Activated B cell treated with CpG ODN at 0.5 μM for 24 hours (primary cell): Measurements from ENCODE around the gene CSPG4. TPM values are rescaled to one million over a fixed set of nuclear protein-coding genes. Genes with fewer than 3 reads are reported as not detected.
"Not testable (repeated sequence)": the region's sequence is repeated elsewhere in the genome, so short reads cannot be mapped to it uniquely, and the experiment has no call there.

Source experiments
- ATAC-seq: fragments of 200-7000 bp; cut with Tn5 transposase; one replicate; pipeline ENCODE4 v1.10.0; 2021; ENCODE audit warnings: low read depth, mild to moderate bottlenecking, moderate library complexity
- CTCF ChIA-PET: fragments of 350-600 bp; sonication (Branson Sonifier 250); formaldehyde crosslinking; loops from one replicate; lab custom pipeline; 2021; ENCODE audit warnings: antibody characterized with exemption; lab: Charles Lee
- POLR2A ChIA-PET: fragments of 350-600 bp; sonication (Branson Sonifier 250); formaldehyde crosslinking; loops from one replicate; lab custom pipeline; 2021; ENCODE audit warnings: antibody characterized with exemption; lab: Charles Lee
- DNase-seq: peaks from one replicate; pipeline ENCODE4 v3.0.0; 2022
- H3K27ac Mint-ChIP-seq: one replicate; pipeline ENCODE4 v1.8.0; 2020; ENCODE audit warnings: mixed read lengths
- H3K27me3 Mint-ChIP-seq: one replicate; pipeline ENCODE4 v1.8.0; 2021; ENCODE audit warnings: mixed read lengths
- H3K36me3 Mint-ChIP-seq: one replicate; pipeline ENCODE4 v1.8.0; 2021; ENCODE audit warnings: low read depth, mixed read lengths
- H3K4me1 Mint-ChIP-seq: one replicate; pipeline ENCODE4 v1.8.0; 2021; ENCODE audit warnings: mixed read lengths
- H3K4me3 Mint-ChIP-seq: one replicate; pipeline ENCODE4 v1.8.0; 2020; ENCODE audit warnings: mild to moderate bottlenecking, mixed read lengths
- H3K9me3 Mint-ChIP-seq: one replicate; pipeline ENCODE4 v1.8.0; 2020; ENCODE audit warnings: mixed read lengths
- intact Hi-C: fragments of 100-400 bp; cut with micrococcal nuclease; formaldehyde crosslinking; loops from one replicate; pipeline ENCODE4 v1.15.1; 2024
- total RNA-seq: library from RNA; stranded (reverse); gene quantifications from 2 replicates; pipeline ENCODE4 v1.2.3, GENCODE V29; 2022
- TF ChIP-seq, protein P1 (sequence below): fragments of 200-600 bp; IDR thresholded peaks from one replicate; pipeline ENCODE4 v1.8.0; 2022; ENCODE audit warnings: antibody characterized with exemption, mild to moderate bottlenecking

CSPG4 gene
- total RNA-seq, 1 donor from 2014 or later = not detected

DNA sequence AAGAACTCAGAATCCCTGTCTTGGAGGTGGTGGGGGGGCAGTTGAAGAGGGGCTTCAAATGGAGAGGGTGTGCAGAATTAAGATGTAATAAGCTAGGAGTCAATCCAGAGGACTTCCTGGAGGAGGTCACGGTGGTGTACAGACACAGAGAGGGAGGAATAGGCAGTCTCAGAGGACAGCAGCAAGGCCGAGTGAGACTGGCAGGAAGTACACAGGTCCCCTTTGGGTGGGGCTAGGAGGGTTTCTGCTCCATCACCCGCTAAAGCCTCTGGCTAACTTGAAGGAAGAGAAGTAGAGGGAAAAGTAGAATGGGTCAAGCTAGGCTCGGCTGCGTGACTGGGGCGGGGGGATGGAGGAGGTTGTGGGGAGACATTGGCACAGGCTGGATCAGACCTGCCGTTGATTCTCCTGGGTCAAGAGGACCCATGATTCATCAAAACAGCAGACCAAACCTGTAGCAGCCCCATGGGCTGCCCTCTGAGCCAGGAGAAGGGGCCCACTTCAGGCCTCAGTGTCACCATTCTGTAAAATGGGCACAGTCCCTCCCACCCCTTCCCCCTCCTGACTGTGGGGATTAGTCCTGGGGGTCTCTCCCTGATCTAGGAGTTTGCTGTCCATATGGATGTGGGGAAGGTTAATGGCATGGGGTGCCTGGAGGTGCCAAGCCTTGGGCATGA, 16.9 kb downstream of the CSPG4 start:
- Mint-ChIP-seq H3K27me3 (no peaks in the 10 kb centered on the region), H3K4me1 (peaks cover 82% of the 10 kb centered on the region), H3K27ac (peak overlapping the region; percentile 68)

DNA sequence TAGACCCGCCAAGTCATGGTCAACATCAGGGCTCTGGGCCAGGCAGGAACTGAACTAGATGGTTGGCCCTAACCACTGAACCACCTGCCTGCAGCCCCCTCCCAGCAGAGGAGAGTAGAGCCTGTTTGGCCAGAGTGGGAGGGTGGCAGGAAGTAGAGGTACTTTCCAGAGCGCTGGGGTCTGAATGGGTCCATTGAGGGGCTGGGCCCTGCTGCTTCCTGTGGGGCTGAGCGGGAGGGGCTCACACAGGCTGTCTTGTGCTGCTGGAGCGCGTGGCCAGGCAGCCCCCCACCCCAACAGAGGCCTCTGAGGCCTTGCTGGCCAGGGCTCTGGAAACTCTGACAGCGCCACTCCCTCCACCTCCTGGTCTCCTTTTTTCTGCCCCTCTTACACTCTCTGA, 17.4 kb downstream of the CSPG4 start:
- CTCF ChIA-PET = interaction anchor here (1.0 kb wide), 1 partner anchor 9 kb away, joined by 4 read pairs; no protein-coding TSS in a partner anchor
- no peaks in the 10 kb centered on the region for H3K36me3 Mint-ChIP-seq
- H3K9me3 Mint-ChIP-seq = no peaks in the 10 kb centered on the region
- intact Hi-C loops = no loop called here
- H3K4me1 Mint-ChIP-seq = peaks cover 77% of the 10 kb centered on the region
- H3K4me3 Mint-ChIP-seq = peak overlapping the region; percentile 64
- peak overlapping the region; percentile 68 for H3K27ac Mint-ChIP-seq
- no peaks in the 10 kb centered on the region for H3K27me3 Mint-ChIP-seq
- POLR2A ChIA-PET = interaction anchor here (0.6 to 1.6 kb wide), 3 partner anchors 44 to 816 kb away, joined by 3 to 8 read pairs (median 3); no protein-coding TSS in a partner anchor
- TF ChIP-seq, protein P1, sequence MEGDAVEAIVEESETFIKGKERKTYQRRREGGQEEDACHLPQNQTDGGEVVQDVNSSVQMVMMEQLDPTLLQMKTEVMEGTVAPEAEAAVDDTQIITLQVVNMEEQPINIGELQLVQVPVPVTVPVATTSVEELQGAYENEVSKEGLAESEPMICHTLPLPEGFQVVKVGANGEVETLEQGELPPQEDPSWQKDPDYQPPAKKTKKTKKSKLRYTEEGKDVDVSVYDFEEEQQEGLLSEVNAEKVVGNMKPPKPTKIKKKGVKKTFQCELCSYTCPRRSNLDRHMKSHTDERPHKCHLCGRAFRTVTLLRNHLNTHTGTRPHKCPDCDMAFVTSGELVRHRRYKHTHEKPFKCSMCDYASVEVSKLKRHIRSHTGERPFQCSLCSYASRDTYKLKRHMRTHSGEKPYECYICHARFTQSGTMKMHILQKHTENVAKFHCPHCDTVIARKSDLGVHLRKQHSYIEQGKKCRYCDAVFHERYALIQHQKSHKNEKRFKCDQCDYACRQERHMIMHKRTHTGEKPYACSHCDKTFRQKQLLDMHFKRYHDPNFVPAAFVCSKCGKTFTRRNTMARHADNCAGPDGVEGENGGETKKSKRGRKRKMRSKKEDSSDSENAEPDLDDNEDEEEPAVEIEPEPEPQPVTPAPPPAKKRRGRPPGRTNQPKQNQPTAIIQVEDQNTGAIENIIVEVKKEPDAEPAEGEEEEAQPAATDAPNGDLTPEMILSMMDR = no peak
- DNase-seq (no peak), ATAC-seq (no peak)

More for the DNA sequence above, 16.9 kb downstream of the CSPG4 start:
- ChIA-PET CTCF (no interaction called here), POLR2A (interaction anchor here (1.6 kb wide), 1 partner anchor 43 kb away, joined by 3 read pairs; no protein-coding TSS in a partner anchor)
- DNase-seq = no peak
- no peaks in the 10 kb centered on the region for H3K9me3 Mint-ChIP-seq
- intact Hi-C loops = no loop called here
- peak overlapping the region; percentile 64 for H3K4me3 Mint-ChIP-seq
- ATAC-seq = peak; percentile 15
- TF ChIP-seq, protein P1 = no peak
- no peaks in the 10 kb centered on the region for H3K36me3 Mint-ChIP-seq

DNA sequence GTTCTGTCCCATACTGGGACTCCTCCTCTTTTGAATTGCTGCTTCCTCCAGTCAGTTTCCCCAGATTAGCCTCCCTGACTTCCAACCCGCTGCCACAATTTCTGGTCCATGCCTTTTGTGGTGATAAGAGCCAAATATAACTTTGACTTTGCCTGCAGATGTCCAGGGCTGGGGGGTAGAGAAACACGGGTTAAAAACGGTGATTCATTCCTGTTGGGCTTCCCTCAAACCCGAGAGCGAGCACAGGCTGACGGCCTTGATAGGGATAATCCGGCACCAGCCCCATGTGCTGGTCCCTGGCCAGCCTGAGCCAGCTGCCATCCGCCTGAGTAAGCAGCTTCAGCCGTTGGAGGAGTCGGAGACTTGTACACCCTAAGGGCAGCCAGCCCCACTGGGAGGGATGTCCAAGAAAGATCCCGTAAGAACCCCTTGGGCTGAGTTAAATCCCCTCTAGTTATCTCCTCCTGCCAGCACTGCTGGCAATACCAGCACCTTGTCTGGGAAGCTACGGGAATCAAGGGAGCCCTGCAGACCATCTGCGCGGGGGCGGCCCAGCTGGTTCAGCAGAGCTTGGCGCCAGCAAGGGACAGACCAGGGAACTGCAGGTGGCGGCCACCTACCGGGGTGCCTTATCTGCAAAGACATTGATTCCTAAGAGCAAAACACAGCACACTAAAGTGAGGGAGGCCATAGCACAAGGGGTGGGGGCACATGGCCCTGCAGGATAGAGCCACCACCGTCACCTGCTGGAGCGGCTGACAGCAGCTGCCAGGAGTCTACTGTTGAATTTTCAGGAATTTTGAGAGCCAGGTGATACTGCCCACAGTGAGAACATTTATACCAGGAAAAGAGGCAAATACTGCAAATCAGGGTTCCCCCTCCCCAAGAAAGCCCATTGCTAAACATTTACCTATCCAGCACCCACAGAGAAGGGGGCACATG, 18.1 kb downstream of the CSPG4 start:
- peak overlapping the region; percentile 68 for H3K27ac Mint-ChIP-seq
- peak; percentile 25 for ATAC-seq
- CTCF ChIA-PET = interaction anchor here (1.0 to 1.1 kb wide), 2 partner anchors 8 to 32 kb away, joined by 3 to 4 read pairs; no protein-coding TSS in a partner anchor

DNA sequence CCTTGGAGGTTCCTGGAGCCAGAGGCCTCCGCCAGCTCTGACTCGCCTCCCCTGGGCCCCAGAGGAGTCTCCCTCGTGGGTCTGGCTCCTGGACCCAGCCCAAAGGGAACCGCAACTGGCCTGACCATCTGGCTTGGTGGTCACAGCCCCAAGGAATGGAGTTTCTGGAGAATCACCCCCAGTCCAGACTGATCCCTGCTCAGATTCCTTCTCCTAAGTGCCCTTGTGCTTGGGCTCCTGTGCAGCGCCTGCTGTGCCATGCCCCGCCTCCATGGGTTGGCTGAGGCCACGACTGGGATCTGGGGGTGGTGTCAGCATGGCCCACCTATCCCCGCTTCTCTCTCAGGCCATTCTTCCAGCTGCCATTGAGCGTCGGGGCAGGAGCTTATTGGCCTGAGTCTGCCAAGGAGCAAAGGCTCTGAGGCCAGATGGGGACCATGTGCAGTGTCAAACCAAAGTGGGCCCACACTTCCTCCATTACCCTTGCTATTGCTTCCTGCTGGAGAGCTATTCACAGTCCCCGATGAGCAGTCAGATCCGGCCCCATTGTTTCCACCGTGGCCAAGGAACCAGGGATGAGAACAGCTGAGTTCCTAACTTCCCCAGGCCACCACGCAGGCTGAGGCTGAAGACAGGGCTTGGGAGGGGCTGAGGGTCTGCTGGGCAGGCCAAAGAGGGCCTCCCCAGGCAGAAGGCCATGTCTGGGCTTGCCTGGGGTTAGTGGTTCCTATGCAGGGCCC, 19.0 kb downstream of the CSPG4 start:
- Mint-ChIP-seq H3K36me3 (no peaks in the 10 kb centered on the region), H3K4me3 (no peak overlapping the region), H3K4me1 (peaks cover 61% of the 10 kb centered on the region), H3K9me3 (no peaks in the 10 kb centered on the region), H3K27ac (no peak overlapping the region), H3K27me3 (no peaks in the 10 kb centered on the region)
- ChIA-PET POLR2A (interaction anchor here (0.8 to 1.3 kb wide), 2 partner anchors 13 to 239 kb away, joined by 3 to 8 read pairs; no protein-coding TSS in a partner anchor), CTCF (interaction anchor here (1.1 kb wide), 1 partner anchor 33 kb away, joined by 3 read pairs; no protein-coding TSS in a partner anchor)
- ATAC-seq (no peak), DNase-seq (no peak)
- intact Hi-C loops = no loop called here
- TF ChIP-seq, protein P1 = no peak

More for the DNA sequence above, 18.1 kb downstream of the CSPG4 start:
- Mint-ChIP-seq H3K4me3 (peak overlapping the region; percentile 64), H3K36me3 (no peaks in the 10 kb centered on the region), H3K9me3 (no peaks in the 10 kb centered on the region), H3K27me3 (no peaks in the 10 kb centered on the region), H3K4me1 (peaks cover 70% of the 10 kb centered on the region)
- intact Hi-C loops = no loop called here
- POLR2A ChIA-PET = interaction anchor here (0.6 to 1.6 kb wide), 5 partner anchors 12 to 816 kb away, joined by 3 to 8 read pairs (median 3); partner anchors contain the start of gene SIN3A
- DNase-seq = no peak
- TF ChIP-seq, protein P1 = no peak

DNA sequence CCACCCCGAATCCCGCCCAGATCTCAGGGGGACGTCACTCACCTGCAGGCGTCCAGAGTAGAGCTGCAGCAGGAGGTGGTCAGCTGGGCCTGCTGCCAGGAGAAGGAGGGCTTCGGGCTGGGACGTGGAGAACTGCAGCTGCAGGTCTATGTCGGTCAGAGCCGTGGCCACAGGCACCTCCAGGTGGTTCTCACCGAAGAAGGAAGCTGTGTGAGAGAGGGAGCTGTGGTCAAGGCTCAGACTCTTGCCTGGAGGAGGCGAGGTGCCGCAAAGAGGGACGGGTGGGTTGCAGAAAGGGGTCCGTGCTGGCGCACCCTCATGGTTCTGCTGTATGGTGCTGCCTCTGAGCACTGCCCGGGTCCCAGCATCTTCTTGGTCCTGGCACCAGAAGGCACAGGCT, 19.6 kb downstream of the CSPG4 start:
- CTCF ChIA-PET, POLR2A ChIA-PET, H3K27ac Mint-ChIP-seq, intact Hi-C loops, H3K27me3 Mint-ChIP-seq, DNase-seq, H3K36me3 Mint-ChIP-seq, ATAC-seq, H3K4me3 Mint-ChIP-seq, H3K9me3 Mint-ChIP-seq: not testable (repeated sequence)
- H3K4me1 Mint-ChIP-seq = peaks cover 57% of the 10 kb centered on the region

DNA sequence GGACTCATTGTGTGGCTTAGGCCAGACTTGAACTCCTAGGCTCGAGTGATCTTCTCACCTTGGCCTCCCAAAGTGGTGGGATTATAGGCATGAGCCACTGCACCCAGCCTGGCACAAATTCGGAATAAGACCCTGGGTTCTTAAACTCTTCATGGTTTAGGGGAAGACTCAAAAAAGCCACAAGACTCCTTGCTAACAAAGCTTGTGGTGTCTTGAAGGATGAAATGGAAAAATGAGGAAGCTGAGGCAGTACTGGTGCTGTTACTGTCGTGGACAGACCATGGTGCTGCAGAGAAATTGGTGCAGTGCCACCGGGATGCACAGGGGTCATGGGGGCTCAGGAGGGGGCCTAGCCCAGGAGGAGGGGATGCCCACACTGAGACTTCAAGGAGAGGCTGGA, 20.3 kb downstream of the CSPG4 start:
- H3K4me3 Mint-ChIP-seq, H3K27me3 Mint-ChIP-seq, DNase-seq, H3K36me3 Mint-ChIP-seq, H3K9me3 Mint-ChIP-seq, ATAC-seq, H3K27ac Mint-ChIP-seq, CTCF ChIA-PET, POLR2A ChIA-PET, intact Hi-C loops: not testable (repeated sequence)
- H3K4me1 Mint-ChIP-seq = peaks cover 50% of the 10 kb centered on the region

DNA sequence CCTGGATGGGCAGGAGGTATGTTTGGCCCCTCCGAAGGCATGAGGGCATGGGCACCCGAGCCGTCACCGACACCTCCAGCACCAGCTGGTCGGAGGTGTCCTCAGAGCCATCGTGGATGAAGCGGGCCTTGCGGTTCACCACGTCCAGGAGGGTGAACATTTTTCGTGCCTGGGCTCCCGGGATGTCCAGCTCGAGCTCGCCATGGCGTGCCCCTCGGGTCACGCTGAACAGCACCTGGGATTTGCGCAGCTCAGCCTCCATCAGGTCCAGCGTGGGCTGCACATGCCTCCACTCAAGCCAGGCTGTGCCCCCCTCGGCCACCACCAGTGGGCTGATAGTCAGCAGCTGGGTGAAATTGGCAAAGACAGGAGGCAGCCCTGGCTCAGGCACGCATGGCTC, 23.2 kb downstream of the CSPG4 start:
- H3K36me3 Mint-ChIP-seq, ATAC-seq, H3K27me3 Mint-ChIP-seq, DNase-seq, H3K4me3 Mint-ChIP-seq, H3K27ac Mint-ChIP-seq, CTCF ChIA-PET, H3K9me3 Mint-ChIP-seq: not testable (repeated sequence)
- POLR2A ChIA-PET = interaction anchor here (0.6 kb wide), 1 partner anchor 56 kb away, joined by 3 read pairs; no protein-coding TSS in a partner anchor
- intact Hi-C loops = loop anchor here (10.0 kb wide), 1 partner anchor 285 kb away; no protein-coding TSS in a partner anchor
- H3K4me1 Mint-ChIP-seq = peaks cover 27% of the 10 kb centered on the region
